Neural cell (in vitro differentiated cells): ENCODE data around the gene SIN3A.
A peak's percentile ranks its signal among the peaks of the same experiment; 100 is the strongest.

Experiments used
- EP300 ChIP-seq: fragments of 450-650 bp; conservative IDR thresholded peaks from 2 replicates; pipeline ENCODE4 v1.6.1; 2014; ENCODE audit warnings: antibody characterized with exemption, mild to moderate bottlenecking, moderate library complexity; ENCODE audit not compliant: poor library complexity, severe bottlenecking
- EZH2 ChIP-seq: fragments of 200-600, 300-800 bp; shearing (Covaris generic), sonication (generic); IDR thresholded peaks from 2 replicates; pipeline ENCODE4 v1.6.1; 2014; ENCODE audit warnings: antibody characterized with exemption, low read length, borderline replicate concordance, mild to moderate bottlenecking; ENCODE audit not compliant: insufficient read depth, poor library complexity, severe bottlenecking
- MXI1 ChIP-seq: fragments of 450-650 bp; conservative IDR thresholded peaks from 2 replicates; pipeline ENCODE4 v1.6.1; 2014; ENCODE audit warnings: antibody characterized with exemption, mild to moderate bottlenecking; ENCODE audit not compliant: poor library complexity, severe bottlenecking
- POLR2AphosphoS5 ChIP-seq: IDR thresholded peaks from 2 replicates; pipeline ENCODE4 v1.6.1; 2012
- RAD21 ChIP-seq: fragments of 450-650 bp; conservative IDR thresholded peaks from 2 replicates; pipeline ENCODE4 v1.6.1; 2014; ENCODE audit warnings: antibody characterized with exemption, mild to moderate bottlenecking, moderate library complexity
- SMC3 ChIP-seq: fragments of 450-650 bp; conservative IDR thresholded peaks from 2 replicates; pipeline ENCODE4 v1.6.1; 2014; ENCODE audit warnings: antibody characterized with exemption, mild to moderate bottlenecking, moderate library complexity; ENCODE audit not compliant: poor library complexity
- TAF1 ChIP-seq: IDR thresholded peaks from 2 replicates; pipeline ENCODE4 v1.6.1; 2012; ENCODE audit warnings: low read depth
- TF ChIP-seq, protein P1 (sequence below): fragments of 450-650 bp; IDR thresholded peaks from 2 replicates; pipeline ENCODE4 v1.5.1; 2014; ENCODE audit warnings: antibody characterized with exemption, mild to moderate bottlenecking, moderate library complexity; ENCODE audit not compliant: poor library complexity, severe bottlenecking
- TF ChIP-seq, protein P2 (sequence below): IDR thresholded peaks from 2 replicates; pipeline ENCODE4 v1.6.1; 2012; ENCODE audit warnings: borderline replicate concordance

DNA sequence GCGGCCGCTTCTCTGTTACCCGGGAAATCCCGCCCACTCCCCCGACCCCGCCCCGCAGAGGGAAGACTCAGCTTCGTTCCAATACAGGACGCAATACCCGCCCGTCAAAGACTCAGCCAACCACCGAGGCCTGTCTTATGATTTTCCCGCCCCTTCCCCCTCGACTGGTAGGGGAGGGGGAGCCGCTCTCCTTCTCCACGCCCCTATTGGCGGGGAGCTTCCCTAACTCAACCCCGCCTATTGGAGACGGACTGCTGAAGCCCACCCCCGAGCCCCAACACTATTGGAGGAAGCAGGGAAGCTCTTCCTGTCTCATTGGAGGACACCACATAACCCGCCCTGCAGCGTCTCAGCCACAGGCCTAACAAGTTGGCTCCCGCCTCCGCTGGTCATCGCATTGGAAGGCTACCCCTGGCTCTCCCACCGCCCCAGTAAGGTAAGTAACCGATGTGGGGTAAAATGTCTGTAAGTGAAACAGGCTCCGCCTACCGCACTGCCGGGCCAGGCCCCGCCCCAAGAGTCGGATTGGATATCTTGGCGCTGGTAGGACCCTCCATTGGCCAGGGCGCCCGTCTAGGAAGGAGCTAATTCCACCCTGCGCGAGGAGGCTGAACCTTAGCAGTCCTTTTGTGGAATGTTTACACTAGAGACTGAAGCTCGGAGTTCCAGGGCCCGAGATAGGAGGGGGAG, at the start of gene SIN3A:
- TF ChIP-seq, protein P1, sequence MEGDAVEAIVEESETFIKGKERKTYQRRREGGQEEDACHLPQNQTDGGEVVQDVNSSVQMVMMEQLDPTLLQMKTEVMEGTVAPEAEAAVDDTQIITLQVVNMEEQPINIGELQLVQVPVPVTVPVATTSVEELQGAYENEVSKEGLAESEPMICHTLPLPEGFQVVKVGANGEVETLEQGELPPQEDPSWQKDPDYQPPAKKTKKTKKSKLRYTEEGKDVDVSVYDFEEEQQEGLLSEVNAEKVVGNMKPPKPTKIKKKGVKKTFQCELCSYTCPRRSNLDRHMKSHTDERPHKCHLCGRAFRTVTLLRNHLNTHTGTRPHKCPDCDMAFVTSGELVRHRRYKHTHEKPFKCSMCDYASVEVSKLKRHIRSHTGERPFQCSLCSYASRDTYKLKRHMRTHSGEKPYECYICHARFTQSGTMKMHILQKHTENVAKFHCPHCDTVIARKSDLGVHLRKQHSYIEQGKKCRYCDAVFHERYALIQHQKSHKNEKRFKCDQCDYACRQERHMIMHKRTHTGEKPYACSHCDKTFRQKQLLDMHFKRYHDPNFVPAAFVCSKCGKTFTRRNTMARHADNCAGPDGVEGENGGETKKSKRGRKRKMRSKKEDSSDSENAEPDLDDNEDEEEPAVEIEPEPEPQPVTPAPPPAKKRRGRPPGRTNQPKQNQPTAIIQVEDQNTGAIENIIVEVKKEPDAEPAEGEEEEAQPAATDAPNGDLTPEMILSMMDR = peak; percentile 36
- TF ChIP-seq, protein P2, sequence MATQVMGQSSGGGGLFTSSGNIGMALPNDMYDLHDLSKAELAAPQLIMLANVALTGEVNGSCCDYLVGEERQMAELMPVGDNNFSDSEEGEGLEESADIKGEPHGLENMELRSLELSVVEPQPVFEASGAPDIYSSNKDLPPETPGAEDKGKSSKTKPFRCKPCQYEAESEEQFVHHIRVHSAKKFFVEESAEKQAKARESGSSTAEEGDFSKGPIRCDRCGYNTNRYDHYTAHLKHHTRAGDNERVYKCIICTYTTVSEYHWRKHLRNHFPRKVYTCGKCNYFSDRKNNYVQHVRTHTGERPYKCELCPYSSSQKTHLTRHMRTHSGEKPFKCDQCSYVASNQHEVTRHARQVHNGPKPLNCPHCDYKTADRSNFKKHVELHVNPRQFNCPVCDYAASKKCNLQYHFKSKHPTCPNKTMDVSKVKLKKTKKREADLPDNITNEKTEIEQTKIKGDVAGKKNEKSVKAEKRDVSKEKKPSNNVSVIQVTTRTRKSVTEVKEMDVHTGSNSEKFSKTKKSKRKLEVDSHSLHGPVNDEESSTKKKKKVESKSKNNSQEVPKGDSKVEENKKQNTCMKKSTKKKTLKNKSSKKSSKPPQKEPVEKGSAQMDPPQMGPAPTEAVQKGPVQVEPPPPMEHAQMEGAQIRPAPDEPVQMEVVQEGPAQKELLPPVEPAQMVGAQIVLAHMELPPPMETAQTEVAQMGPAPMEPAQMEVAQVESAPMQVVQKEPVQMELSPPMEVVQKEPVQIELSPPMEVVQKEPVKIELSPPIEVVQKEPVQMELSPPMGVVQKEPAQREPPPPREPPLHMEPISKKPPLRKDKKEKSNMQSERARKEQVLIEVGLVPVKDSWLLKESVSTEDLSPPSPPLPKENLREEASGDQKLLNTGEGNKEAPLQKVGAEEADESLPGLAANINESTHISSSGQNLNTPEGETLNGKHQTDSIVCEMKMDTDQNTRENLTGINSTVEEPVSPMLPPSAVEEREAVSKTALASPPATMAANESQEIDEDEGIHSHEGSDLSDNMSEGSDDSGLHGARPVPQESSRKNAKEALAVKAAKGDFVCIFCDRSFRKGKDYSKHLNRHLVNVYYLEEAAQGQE = peak; percentile 66
- TF ChIP-seq SMC3 (no peak), EZH2 (no peak), EP300 (no peak), RAD21 (no peak), POLR2AphosphoS5 (peak; percentile 75), MXI1 (peak; percentile 11), TAF1 (peak; percentile 79)
